Measurements from ENCODE around the gene TAF4.

Gene TAF4

DNA sequence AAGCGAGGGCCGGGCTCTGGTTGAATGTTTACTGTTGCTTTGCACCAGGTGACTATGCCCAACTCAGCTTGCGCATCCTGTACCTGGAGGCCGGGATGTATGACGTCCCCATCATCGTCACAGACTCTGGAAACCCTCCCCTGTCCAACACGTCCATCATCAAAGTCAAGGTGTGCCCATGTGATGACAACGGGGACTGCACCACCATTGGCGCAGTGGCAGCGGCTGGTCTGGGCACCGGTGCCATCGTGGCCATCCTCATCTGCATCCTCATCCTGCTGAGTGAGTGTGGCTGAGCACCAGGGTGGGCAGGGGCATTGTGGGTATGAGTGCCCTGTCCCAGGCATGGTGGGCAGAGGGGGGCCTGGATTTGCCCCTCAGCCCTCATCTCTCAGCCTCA is 136.1 kb downstream of the TAF4 start:
- DNase-seq: no peak

- DNase-seq: no peak
Observed at GRCh38 chr20:61927826-61928541, 137.7 kb downstream of the TAF4 start.

- no peak for DNase-seq
Observed at GRCh38 chr20:61927193-61927825, 138.4 kb downstream of the TAF4 start.

- no peak for DNase-seq
Observed at GRCh38 chr20:61926796-61927192, 138.9 kb downstream of the TAF4 start.

DNA sequence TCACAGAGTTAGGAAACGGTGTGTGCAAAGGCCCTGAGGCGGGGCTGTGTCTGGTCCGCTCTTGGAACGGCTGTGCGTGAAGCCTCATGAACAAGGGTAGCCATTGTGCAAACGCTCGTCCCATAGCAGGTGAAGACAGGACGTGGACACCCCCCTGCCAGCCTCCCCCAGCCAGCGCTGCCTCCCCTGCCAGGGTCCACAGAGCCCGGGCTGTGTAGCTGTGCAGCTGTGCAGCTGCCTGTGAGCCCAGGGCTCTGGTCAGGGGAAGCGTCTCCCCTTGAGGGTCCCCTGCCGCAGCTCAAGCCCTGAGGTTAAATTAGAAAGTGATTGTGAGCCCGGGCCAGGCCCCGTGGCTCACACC is 139.4 kb downstream of the TAF4 start:
- no peak for DNase-seq

DNA sequence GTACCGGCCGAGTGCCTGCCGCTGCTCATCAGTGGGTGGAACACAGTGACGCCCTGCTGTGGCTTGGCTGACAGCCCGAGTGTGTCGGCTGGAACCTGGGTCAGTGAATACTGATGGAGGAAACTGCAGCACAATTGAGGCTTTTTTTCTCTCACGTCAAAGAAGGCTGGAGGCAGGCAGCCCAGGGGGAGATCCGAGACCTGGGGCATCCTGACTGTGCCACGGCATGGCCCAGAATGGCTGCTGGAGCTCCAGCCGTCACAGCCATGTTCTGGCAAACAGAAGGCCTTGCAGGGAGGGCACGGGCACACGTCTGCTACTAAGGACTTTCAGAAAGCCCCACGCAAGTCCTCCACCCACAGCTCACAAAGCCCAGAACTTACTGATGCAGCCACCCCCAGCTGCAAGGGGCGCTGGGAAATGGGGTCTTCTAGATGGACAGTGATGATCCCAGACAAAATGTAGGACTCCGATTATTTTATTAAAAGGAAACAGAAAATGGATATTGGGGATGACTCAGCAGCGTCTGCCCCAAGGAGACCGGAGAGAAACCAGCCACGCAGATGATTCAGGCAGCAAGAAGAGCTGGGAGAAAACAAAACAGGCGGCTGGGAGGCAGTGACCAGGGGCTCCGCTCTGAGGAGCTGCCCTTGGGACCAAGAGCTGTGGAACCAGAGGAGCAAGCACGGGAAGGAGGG is 140.0 kb downstream of the TAF4 start:
- DNase-seq: no peak

DNA sequence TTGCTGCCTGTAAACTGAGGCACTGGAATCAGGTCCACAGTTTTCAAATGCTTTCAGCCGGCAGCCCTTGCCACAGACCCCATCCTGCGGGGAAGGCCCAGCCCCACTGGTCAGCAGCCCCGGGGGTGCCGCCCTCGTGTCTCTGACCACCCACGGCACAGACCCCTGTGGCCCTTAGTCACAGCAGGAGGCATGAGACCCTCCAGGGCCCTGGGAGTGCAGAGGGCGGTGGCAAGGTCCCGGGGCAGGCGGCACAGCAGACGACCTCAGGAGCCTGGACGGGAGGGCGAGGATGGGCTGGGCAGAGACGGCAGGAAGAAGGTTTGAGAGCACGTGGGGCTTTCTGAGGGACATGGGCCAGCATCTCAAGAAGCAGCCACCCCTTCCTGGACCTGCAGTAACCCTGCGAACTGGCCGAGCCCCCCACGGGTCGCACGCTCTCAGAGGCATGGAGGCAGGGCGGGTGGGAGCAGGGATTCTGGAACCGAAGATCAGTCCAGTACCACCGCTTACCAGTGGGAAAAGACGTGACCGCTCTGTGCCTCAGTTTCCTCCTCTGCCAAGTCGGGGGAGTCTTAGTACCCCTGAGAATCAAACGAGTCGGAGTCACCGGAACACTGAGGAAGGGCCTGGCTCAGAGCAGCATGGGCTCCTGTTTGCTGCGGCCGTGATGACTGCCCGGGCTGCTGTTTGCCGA is 140.7 kb downstream of the TAF4 start:
- no peak for DNase-seq
